Measurements from ENCODE around the gene TCTN3. TPM values are rescaled to one million over a fixed set of nuclear protein-coding genes. Genes with fewer than 3 reads are reported as not detected.

The TCTN3 gene
- total and polyA plus RNA-seq, 2 of the 13 experiments (the other 11 are each of a cell fraction or from before 2014, with no cell fraction given): 53.3 to 60.0 TPM

DNA sequence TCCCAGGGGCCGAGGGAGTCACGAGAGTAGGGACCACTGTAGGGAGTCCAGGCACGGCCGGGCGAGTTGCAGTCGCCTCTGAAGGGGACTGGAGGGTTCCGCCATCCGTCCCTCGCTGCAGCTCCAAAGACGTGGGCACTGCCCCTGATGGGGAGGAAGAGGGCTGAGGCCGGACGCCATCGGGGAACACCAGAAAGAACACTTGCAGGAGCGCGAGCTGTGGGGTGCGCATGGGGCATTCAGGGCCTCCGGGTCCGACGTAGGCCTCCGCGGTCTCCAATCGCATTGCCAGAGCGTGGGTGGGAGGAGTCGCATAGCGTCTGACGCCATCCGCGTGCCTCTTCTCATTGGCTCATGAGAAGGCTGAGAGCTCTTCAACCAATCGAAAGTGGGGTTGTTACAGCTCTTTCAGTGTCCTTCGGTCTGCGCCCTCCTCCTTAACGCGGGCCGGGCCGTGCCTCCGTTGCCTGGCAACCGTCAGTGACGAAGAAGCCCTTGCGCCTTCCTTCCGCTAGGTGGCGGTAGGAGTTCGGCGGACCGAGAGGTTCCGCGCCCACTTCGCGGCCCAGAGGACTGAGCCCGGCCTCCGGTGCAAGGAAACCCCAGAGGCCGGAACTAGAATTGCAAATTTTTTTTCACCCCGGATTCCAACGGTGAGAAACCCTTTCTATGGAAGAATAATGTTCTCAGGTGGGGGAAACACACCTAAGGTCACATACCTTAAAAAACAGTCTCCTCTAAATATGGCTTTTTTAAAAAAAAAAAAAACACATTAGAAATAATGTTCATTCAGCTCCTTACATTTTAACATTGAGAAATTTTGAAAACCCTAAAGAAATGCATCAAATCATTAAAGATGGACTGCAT lies at the start of gene TCTN3 (continued):
- TF ChIP-seq TFDP1 (CRISPR knock-in tag; IDR thresholded peaks at IDR 0.05; ENCODE audit: borderline replicate concordance): peak; percentile 46; the same call in 1 of the 2 replicates
- no peak for TF ChIP-seq ZNF484 (CRISPR knock-in tag; IDR thresholded peaks at IDR 0.05; ENCODE audit: borderline replicate concordance, low read depth)
- TF ChIP-seq, protein P1, sequence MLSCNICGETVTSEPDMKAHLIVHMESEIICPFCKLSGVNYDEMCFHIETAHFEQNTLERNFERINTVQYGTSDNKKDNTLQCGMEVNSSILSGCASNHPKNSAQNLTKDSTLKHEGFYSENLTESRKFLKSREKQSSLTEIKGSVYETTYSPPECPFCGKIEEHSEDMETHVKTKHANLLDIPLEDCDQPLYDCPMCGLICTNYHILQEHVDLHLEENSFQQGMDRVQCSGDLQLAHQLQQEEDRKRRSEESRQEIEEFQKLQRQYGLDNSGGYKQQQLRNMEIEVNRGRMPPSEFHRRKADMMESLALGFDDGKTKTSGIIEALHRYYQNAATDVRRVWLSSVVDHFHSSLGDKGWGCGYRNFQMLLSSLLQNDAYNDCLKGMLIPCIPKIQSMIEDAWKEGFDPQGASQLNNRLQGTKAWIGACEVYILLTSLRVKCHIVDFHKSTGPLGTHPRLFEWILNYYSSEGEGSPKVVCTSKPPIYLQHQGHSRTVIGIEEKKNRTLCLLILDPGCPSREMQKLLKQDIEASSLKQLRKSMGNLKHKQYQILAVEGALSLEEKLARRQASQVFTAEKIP (CRISPR knock-in tag; IDR thresholded peaks at IDR 0.05; ENCODE audit: borderline replicate concordance): no peak
- TF ChIP-seq CTCF (CRISPR knock-in tag; IDR thresholded peaks at IDR 0.05): peak; percentile 100
- TF ChIP-seq ZNF619 (CRISPR knock-in tag; IDR thresholded peaks at IDR 0.05): peak; percentile 72; the same call in 1 of the 2 replicates
- peak; percentile 51; the same call in 1 of the 2 replicates for TF ChIP-seq ATF2 (CRISPR knock-in tag; IDR thresholded peaks at IDR 0.05)
- TF ChIP-seq ZBTB38 (CRISPR knock-in tag; IDR thresholded peaks at IDR 0.05): peak; percentile 38; the same call in 1 of the 2 replicates
- TF ChIP-seq ZNF709 (CRISPR knock-in tag; IDR thresholded peaks at IDR 0.05): no peak
- TF ChIP-seq MED1 (CRISPR knock-in tag; IDR thresholded peaks at IDR 0.05): peak; percentile 60
- no peak for TF ChIP-seq ZNF160 (CRISPR knock-in tag; IDR thresholded peaks at IDR 0.05)
- peak; percentile 92 for TF ChIP-seq NFYB (CRISPR knock-in tag; IDR thresholded peaks at IDR 0.05)
- TF ChIP-seq SP2 (CRISPR knock-in tag; IDR thresholded peaks at IDR 0.05): peak; percentile 80
- no peak for TF ChIP-seq SATB2 (CRISPR knock-in tag; IDR thresholded peaks at IDR 0.05)
- no peak for TF ChIP-seq ZNF34 (CRISPR knock-in tag; IDR thresholded peaks at IDR 0.05; ENCODE audit: borderline replicate concordance)
- no peak; the same call in 1 of the 2 replicates for TF ChIP-seq HNF1B (CRISPR knock-in tag; IDR thresholded peaks at IDR 0.05)
- TF ChIP-seq SOX6 (IDR thresholded peaks at IDR 0.05): no peak
- TF ChIP-seq SOX6 (CRISPR knock-in tag; IDR thresholded peaks at IDR 0.05): peak; percentile 73
- peak; percentile 75 for TF ChIP-seq KMT2B (CRISPR knock-in tag; IDR thresholded peaks at IDR 0.05)
- TF ChIP-seq SIN3A (IDR thresholded peaks at IDR 0.05; ENCODE audit: borderline replicate concordance, low read depth, low read length): peak; percentile 85
- TF ChIP-seq ZNF263 (CRISPR knock-in tag; IDR thresholded peaks at IDR 0.05): peak; percentile 56
- no peak for TF ChIP-seq NFRKB (IDR thresholded peaks at IDR 0.05)
- TF ChIP-seq, protein P2, sequence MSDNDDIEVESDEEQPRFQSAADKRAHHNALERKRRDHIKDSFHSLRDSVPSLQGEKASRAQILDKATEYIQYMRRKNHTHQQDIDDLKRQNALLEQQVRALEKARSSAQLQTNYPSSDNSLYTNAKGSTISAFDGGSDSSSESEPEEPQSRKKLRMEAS (IDR thresholded peaks at IDR 0.05): peak; percentile 76

Data from HepG2 (cell line).